HepG2 (cell line): Measurements from ENCODE around the gene ARPC3. TPM values are rescaled to one million over a fixed set of nuclear protein-coding genes. Genes with fewer than 3 reads are reported as not detected.

Experiments
- ATAC-seq: fragments of 200-7000 bp; cut with Tn5 transposase; 3 replicates; pipeline ENCODE4 v1.9.1; 2020; ENCODE audit warnings: mild to moderate bottlenecking, moderate library complexity
- BruUV-seq: library from RNA; stranded (reverse); fragments of 400-500 nt; replicated peaks from 2 replicates; lab custom pipeline; 2021; lab: Mats Ljungman, UMichigan
- CTCF ChIA-PET: fragments of 300-600 bp; formaldehyde crosslinking; extraction: SDS; loops from one replicate; lab custom pipeline; 2021; ENCODE audit warnings: low total read pairs, inconsistent platforms, low intra/inter-chr PET ratio; lab: Yijun Ruan, JAX
- POLR2A ChIA-PET: fragments of 350-600 bp; sonication (Branson Sonifier 250); formaldehyde crosslinking; loops from one replicate; lab custom pipeline; 2020; ENCODE audit warnings: antibody characterized with exemption, inconsistent platforms; lab: Yijun Ruan, JAX
- DNase-seq: peaks from one replicate; pipeline ENCODE4 v3.0.0-alpha.2; 2015; ENCODE audit warnings: low spot score
- FAIRE-seq: peaks from 3 replicates; lab custom pipeline; 2011; peaks lifted over from hg19 to GRCh38; lab: Jason Lieb, UNC
- H2AFZ ChIP-seq: one replicate; pipeline ENCODE4 v1.6.1; 2011; ENCODE audit warnings: low read length, inconsistent platforms
- H3K27ac ChIP-seq: fragments of 300-600 bp; 3 replicates; pipeline ENCODE4 v1.8.0; 2011; ENCODE audit warnings: mixed run types, mild to moderate bottlenecking, mixed read lengths, low read length, inconsistent platforms; ENCODE audit not compliant: insufficient read depth; ENCODE audit errors: extremely low read length
- H3K27me3 ChIP-seq, 2 experiments: fragments of 200-600 bp in 1 of 2; 2 replicates in 1 of 2; 3 replicates in 1 of 2; pipeline versions ENCODE4 v1.6.0 to v1.8.0; 2011; ENCODE audit warnings: low read length in 2 of 2, mild to moderate bottlenecking in 2 of 2, moderate library complexity in 2 of 2, inconsistent platforms in 1 of 2; ENCODE audit not compliant: insufficient read depth in 2 of 2, control insufficient read depth in 1 of 2
- H3K36me3 ChIP-seq, 2 experiments: fragments of 200-600 bp in 1 of 2; replicated peaks in 1 of 2; 2 replicates in 1 of 2; 3 replicates in 1 of 2; pipeline versions ENCODE4 v1.5.1 to v1.8.0; 2011; ENCODE audit warnings: low read length in 2 of 2, inconsistent platforms in 1 of 2; ENCODE audit not compliant: insufficient read depth in 2 of 2, control insufficient read depth in 1 of 2
- H3K4me1 ChIP-seq: 2 replicates; pipeline ENCODE4 v1.5.1; 2012; ENCODE audit warnings: low read length, inconsistent platforms; ENCODE audit not compliant: insufficient read depth
- H3K4me2 ChIP-seq: 2 replicates; pipeline ENCODE4 v1.6.0; 2011; ENCODE audit warnings: low read depth, low read length, inconsistent platforms
- H3K4me3 ChIP-seq, 3 experiments: fragments of 200-600 bp in 1 of 3; sonication (generic), shearing (Covaris generic) in 1 of 3; replicated peaks in 1 of 3; 2 replicates each; pipeline ENCODE4 v1.5.1; 2011 to 2016; ENCODE audit warnings: low read length in 3 of 3, inconsistent platforms in 2 of 3, low read depth in 2 of 3, mild to moderate bottlenecking in 2 of 3, control low read depth in 1 of 3, mixed read lengths in 1 of 3; ENCODE audit not compliant: insufficient read depth in 1 of 3
- H3K79me2 ChIP-seq: one replicate; pipeline ENCODE4 v1.6.1; 2011; ENCODE audit warnings: low read length, inconsistent platforms; ENCODE audit not compliant: insufficient read depth
- H3K9ac ChIP-seq: 2 replicates; pipeline ENCODE4 v1.6.0; 2011; ENCODE audit warnings: mild to moderate bottlenecking, low read depth, low read length, inconsistent platforms; ENCODE audit not compliant: insufficient read depth
- H3K9me3 ChIP-seq: 2 replicates; pipeline ENCODE4 v1.5.1; 2012; ENCODE audit warnings: mild to moderate bottlenecking, low read length
- H4K20me1 ChIP-seq: 2 replicates; pipeline ENCODE4 v1.6.0; 2011; ENCODE audit warnings: inconsistent platforms, mild to moderate bottlenecking, low read length, moderate library complexity; ENCODE audit not compliant: insufficient read depth
- CEBPB ChIP-seq: IDR thresholded peaks from 2 replicates; pipeline ENCODE4 v1.6.1; 2011; ENCODE audit warnings: low read depth, low read length, improper control_type of control experiment, borderline replicate concordance
- EEA1 ChIP-seq: sonication (generic); formaldehyde crosslinking; IDR thresholded peaks from 2 replicates; pipeline ENCODE4 v1.5.1; 2020; ENCODE audit warnings: mild to moderate bottlenecking, missing genetic modification reagents, borderline replicate concordance
- ESRRA ChIP-seq: sonication (generic); formaldehyde crosslinking; IDR thresholded peaks from 2 replicates; pipeline ENCODE4 v1.5.1; 2020; ENCODE audit warnings: mild to moderate bottlenecking, low read depth, missing genetic modification reagents
- FIP1L1 ChIP-seq: fragments of 200-400 bp; formaldehyde crosslinking; IDR thresholded peaks from 2 replicates; pipeline ENCODE4 v1.6.1; 2018; ENCODE audit warnings: low read depth, mild to moderate bottlenecking, low read length, moderate library complexity, borderline replicate concordance; ENCODE audit not compliant: insufficient read depth
- GATAD2A ChIP-seq: IDR thresholded peaks from 2 replicates; pipeline ENCODE4 v1.6.1; 2016
- GLI4 ChIP-seq: sonication (generic); formaldehyde crosslinking; IDR thresholded peaks from 2 replicates; pipeline ENCODE4 v1.5.1; 2020; ENCODE audit warnings: missing genetic modification reagents, mild to moderate bottlenecking, moderate library complexity, borderline replicate concordance
- HES4 ChIP-seq: sonication (generic); formaldehyde crosslinking; IDR thresholded peaks from 2 replicates; pipeline ENCODE4 v1.9.0; 2021; ENCODE audit warnings: mild to moderate bottlenecking, missing genetic modification reagents, borderline replicate concordance
- RNF2 ChIP-seq: fragments of 450-650 bp; conservative IDR thresholded peaks from 2 replicates; pipeline ENCODE4 v1.6.1; 2016; ENCODE audit warnings: low read depth
- SOX13 ChIP-seq, 3 experiments: fragments of 450-650 bp in 1 of 3; sonication (generic) in 1 of 3; formaldehyde crosslinking in 1 of 3; IDR thresholded peaks in 2 of 3; conservative IDR thresholded peaks in 1 of 3; 2 replicates each; pipeline versions ENCODE4 v1.5.0 to v1.6.1; 2016 to 2020; ENCODE audit warnings: antibody characterized with exemption in 1 of 3, mild to moderate bottlenecking in 1 of 3, missing compliant biosample characterization in 1 of 3, missing genetic modification reagents in 1 of 3, moderate library complexity in 1 of 3
- TARDBP ChIP-seq: sonication (generic); formaldehyde crosslinking; IDR thresholded peaks from 2 replicates; pipeline ENCODE4 v1.8.0; 2022; ENCODE audit warnings: mild to moderate bottlenecking, missing genetic modification reagents
- ZFP36L2 ChIP-seq: sonication (generic); formaldehyde crosslinking; IDR thresholded peaks from 2 replicates; pipeline ENCODE4 v1.4.0; 2020; ENCODE audit warnings: missing genetic modification reagents
- ZFP62 ChIP-seq: sonication (generic); formaldehyde crosslinking; IDR thresholded peaks from 2 replicates; pipeline ENCODE4 v1.4.0; 2020; ENCODE audit warnings: missing genetic modification reagents
- ZFX ChIP-seq: sonication (generic); formaldehyde crosslinking; IDR thresholded peaks from 2 replicates; pipeline ENCODE4 v1.4.0; 2020; ENCODE audit warnings: mild to moderate bottlenecking, low read depth, missing genetic modification reagents, moderate library complexity
- ZNF160 ChIP-seq: sonication (generic); formaldehyde crosslinking; IDR thresholded peaks from 2 replicates; pipeline ENCODE4 v1.8.0; 2022; ENCODE audit warnings: mild to moderate bottlenecking, inconsistent platforms, missing genetic modification reagents
- ZNF326 ChIP-seq: sonication (generic); formaldehyde crosslinking; IDR thresholded peaks from 2 replicates; pipeline ENCODE4 v1.4.0; 2020; ENCODE audit warnings: missing genetic modification reagents, borderline replicate concordance
- ZNF451 ChIP-seq: sonication (generic); formaldehyde crosslinking; IDR thresholded peaks from 2 replicates; pipeline ENCODE4 v1.5.0; 2020; ENCODE audit warnings: mild to moderate bottlenecking, missing genetic modification reagents
- ZNF589 ChIP-seq: sonication (generic); formaldehyde crosslinking; conservative IDR thresholded peaks from 2 replicates; pipeline ENCODE4 v1.8.0; 2022; ENCODE audit warnings: mild to moderate bottlenecking, moderate library complexity, missing genetic modification reagents
- ZNF615 ChIP-seq: sonication (generic); formaldehyde crosslinking; IDR thresholded peaks from 2 replicates; pipeline ENCODE4 v1.5.0; 2020; ENCODE audit warnings: mild to moderate bottlenecking, missing genetic modification reagents, borderline replicate concordance
- ZNF720 ChIP-seq: sonication (generic); formaldehyde crosslinking; IDR thresholded peaks from 2 replicates; pipeline ENCODE4 v1.4.0; 2020; ENCODE audit warnings: missing genetic modification reagents
- whole genome bisulfite sequencing: methylation state at CpG from one replicate; pipeline ENCODE4 v1.1.6; 2017; ENCODE audit warnings: low lambda C conversion rate; 5-methylcytosine and 5-hydroxymethylcytosine counted together
- in situ Hi-C: cut with HindIII; loops from 2 replicates; pipeline ENCODE4 v1.10.0; 2017; ENCODE audit warnings: low pct_unique_long_range_greater_than_20kb; ENCODE audit not compliant: extremely low pct_ligation_motif_present
- intact Hi-C: fragments of 100-400 bp; cut with micrococcal nuclease; formaldehyde crosslinking; loops from one replicate; pipeline ENCODE4 v1.10.0; 2022; ENCODE audit not compliant: unreplicated experiment
- polyA plus RNA-seq, 8 experiments: library from polyadenylated mRNA; depleted of rRNA in 3 of 8; stranded (reverse) in 7 of 8; unstranded in 1 of 8; fragments of >200 nt; fragmentation: Illumina TruSeq in 4 of 8; extraction: Trizol in 4 of 8; gene quantifications; 2 replicates each; pipeline versions ENCODE4 v1.2.1 to v1.2.3, GENCODE V29; 2011 to 2016; ENCODE audit warnings: low read depth in 4 of 8, missing spikeins in 1 of 8, mixed read lengths in 1 of 8; ENCODE audit not compliant: insufficient read depth in 1 of 8
- total RNA-seq, 5 experiments: library from RNA; depleted of rRNA; stranded (reverse); fragments of >200 nt; fragmentation: Illumina TruSeq; extraction: Trizol; gene quantifications; 2 replicates each; pipeline ENCODE4 v1.2.3, GENCODE V29; 2016; ENCODE audit warnings: low read depth in 1 of 5
- TF ChIP-seq, protein P1 (sequence below): sonication (generic); formaldehyde crosslinking; IDR thresholded peaks from 2 replicates; pipeline ENCODE4 v1.9.0; 2021; ENCODE audit warnings: missing genetic modification reagents, borderline replicate concordance

The ARPC3 gene
- total and polyA plus RNA-seq, 2 of the 13 experiments (the other 11 are each of a cell fraction or from before 2014, with no cell fraction given): 32.7 to 234 TPM

DNA sequence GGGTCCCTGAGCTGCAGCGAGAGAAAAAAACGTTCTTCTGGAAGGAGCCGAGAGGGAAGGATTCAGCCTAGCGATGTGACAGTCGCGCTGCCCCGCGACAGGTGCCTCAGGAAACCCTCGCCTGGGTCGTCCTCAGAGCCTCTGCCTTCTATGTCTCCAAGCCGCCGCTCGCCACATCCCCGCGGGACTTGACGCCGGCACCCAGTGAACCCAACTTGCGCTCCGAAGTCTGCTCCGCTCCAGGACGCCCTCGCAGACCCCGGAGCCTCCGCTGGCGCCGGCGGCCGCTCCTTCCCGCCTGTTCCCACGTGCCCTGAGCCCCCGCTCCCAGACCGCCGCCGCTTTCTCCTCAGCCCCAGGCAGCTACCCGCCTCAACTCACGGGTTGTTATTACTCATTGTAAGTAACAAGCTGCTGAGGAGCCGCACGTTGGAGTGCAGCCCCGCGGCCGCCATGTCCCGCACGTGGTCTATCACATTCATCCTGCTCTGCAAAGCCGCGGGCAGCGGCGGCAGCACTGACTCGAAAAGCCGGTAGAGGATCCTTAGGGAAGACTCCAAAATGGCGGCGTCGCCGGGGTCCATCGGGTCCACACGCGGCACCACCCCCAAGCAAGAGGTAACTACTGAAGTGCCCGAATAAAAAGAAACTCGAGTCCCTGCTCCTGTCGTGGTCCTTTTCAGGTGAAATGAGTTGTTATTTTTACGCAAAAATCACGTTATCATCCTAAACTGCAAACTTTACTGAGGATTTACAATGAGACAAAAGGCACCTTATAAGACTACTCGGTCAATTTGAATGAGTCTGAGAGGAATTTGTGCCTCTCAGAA, 46.8 kb downstream of the ARPC3 start, which contains the start of gene ANAPC7:
Gene ANAPC7 (minus strand): TSS at position 563 of the 830 bp plus-strand sequence. CDS start 81 bp downstream, at position 482.
- Histone ChIP-seq H4K20me1 (no peaks in the 10 kb centered on the region), H2AFZ (peak within 1 kb of the TSS; percentile 100), H3K4me3 (peak within 1 kb of the TSS; percentile 68 to 88 (median 78)), H3K4me2 (peak within 1 kb of the TSS; percentile 79), H3K9ac (peak within 1 kb of the TSS; percentile 94), H3K4me1 (peaks cover 34% of the 10 kb centered on the region), H3K27ac (peak within 1 kb of the TSS; percentile 95), H3K27me3 (no peaks in the 10 kb centered on the region; a peak in 1 of 5 replicates), H3K9me3 (no peaks in the 10 kb centered on the region), H3K79me2 (peaks cover 28% of the 10 kb centered on the region), H3K36me3 (peaks cover 1 to 7% of the 10 kb centered on the region in 2 experiments; a peak in 3 of 5 replicates)
- ATAC-seq (peak; percentile 93), DNase-seq (peak; percentile 85), FAIRE-seq (peak; percentile 53)
- in situ Hi-C loops: no loop called here
- ChIA-PET POLR2A (interaction anchor here (0.8 to 1.3 kb wide), 2 partner anchors 28 to 65 kb away, joined by 3 to 4 read pairs; partner anchors contain the start of gene GPN3), CTCF (interaction anchor here (1.2 kb wide), 1 partner anchor 28 kb away, joined by 5 read pairs; no protein-coding TSS in a partner anchor)
- TSS peak; percentile 83 for BruUV-seq
- under 1% methylated on average over 12 of the region's 62 CpGs for whole genome bisulfite sequencing
- intact Hi-C loops: no loop called here
- peak; percentile 86 for TF ChIP-seq RNF2
- peak; percentile 86 for TF ChIP-seq ZNF451 (CRISPR knock-in tag)
- TF ChIP-seq GLI4 (CRISPR knock-in tag): no peak; the same call in 1 of the 2 replicates
- no peak for TF ChIP-seq ZNF326 (CRISPR knock-in tag)
- no peak for TF ChIP-seq SOX13 (IDR thresholded peaks at IDR 0.05)
- no peak for TF ChIP-seq SOX13 (CRISPR knock-in tag; conservative IDR thresholded peaks at IDR 0.05 in 1 of 2, IDR thresholded peaks at IDR 0.05 in 1 of 2)
- TF ChIP-seq, protein P1, sequence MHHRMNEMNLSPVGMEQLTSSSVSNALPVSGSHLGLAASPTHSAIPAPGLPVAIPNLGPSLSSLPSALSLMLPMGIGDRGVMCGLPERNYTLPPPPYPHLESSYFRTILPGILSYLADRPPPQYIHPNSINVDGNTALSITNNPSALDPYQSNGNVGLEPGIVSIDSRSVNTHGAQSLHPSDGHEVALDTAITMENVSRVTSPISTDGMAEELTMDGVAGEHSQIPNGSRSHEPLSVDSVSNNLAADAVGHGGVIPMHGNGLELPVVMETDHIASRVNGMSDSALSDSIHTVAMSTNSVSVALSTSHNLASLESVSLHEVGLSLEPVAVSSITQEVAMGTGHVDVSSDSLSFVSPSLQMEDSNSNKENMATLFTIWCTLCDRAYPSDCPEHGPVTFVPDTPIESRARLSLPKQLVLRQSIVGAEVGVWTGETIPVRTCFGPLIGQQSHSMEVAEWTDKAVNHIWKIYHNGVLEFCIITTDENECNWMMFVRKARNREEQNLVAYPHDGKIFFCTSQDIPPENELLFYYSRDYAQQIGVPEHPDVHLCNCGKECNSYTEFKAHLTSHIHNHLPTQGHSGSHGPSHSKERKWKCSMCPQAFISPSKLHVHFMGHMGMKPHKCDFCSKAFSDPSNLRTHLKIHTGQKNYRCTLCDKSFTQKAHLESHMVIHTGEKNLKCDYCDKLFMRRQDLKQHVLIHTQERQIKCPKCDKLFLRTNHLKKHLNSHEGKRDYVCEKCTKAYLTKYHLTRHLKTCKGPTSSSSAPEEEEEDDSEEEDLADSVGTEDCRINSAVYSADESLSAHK (CRISPR knock-in tag): no peak
- no peak for TF ChIP-seq ZFP62 (CRISPR knock-in tag)
- no peak for TF ChIP-seq ZNF615 (CRISPR knock-in tag)
- peak; percentile 14; the same call in 1 of the 2 replicates for TF ChIP-seq EEA1
- peak; percentile 61 for TF ChIP-seq HES4 (CRISPR knock-in tag)
- peak; percentile 12; the same call in 1 of the 2 replicates for TF ChIP-seq GATAD2A
- TF ChIP-seq ZFP36L2 (CRISPR knock-in tag): no peak
- TF ChIP-seq CEBPB: no peak
- TF ChIP-seq ZFX: peak; percentile 19; the same call in 1 of the 2 replicates
- no peak for TF ChIP-seq ZNF589
- TF ChIP-seq ZNF720 (CRISPR knock-in tag): no peak
- peak; percentile 57; the same call in 1 of the 2 replicates for TF ChIP-seq ZNF160 (CRISPR knock-in tag)
- TF ChIP-seq FIP1L1: no peak
- TF ChIP-seq ESRRA (CRISPR knock-in tag): no peak
- TF ChIP-seq TARDBP (CRISPR knock-in tag): 0 out of 2 replicates have a peak, but pooled peaks have one; percentile 30
